Colon (tissue), 2 donors: ENCODE data around the gene MRAP2.
"Not testable (repeated sequence)": the region's sequence is repeated elsewhere in the genome, so short reads cannot be mapped to it uniquely, and the experiment has no call there.

Experiments used
- FAIRE-seq: peaks from 2 replicates; lab custom pipeline; 2012; peaks lifted over from hg19 to GRCh38; lab: Jason Lieb, UNC
- donor health status: control.
- donor health status: control.

The MRAP2 gene

GRCh38 chr6:84077645-84078044 lies 44.1 kb downstream of the MRAP2 start:
- no peak for FAIRE-seq

GRCh38 chr6:84078335-84078734 lies 44.8 kb downstream of the MRAP2 start:
- no peak for FAIRE-seq

GRCh38 chr6:84081222-84081621 lies 47.6 kb downstream of the MRAP2 start:
- FAIRE-seq: no peak

GRCh38 chr6:84082689-84083265 lies 49.2 kb downstream of the MRAP2 start:
- no peak for FAIRE-seq

- FAIRE-seq: not testable (repeated sequence)
Measured at GRCh38 chr6:84084705-84085104, 51.1 kb downstream of the MRAP2 start.

GRCh38 chr6:84086056-84086455 lies 52.5 kb downstream of the MRAP2 start:
- FAIRE-seq: no peak

- no peak for FAIRE-seq
Measured at GRCh38 chr6:84086545-84087429, 53.2 kb downstream of the MRAP2 start.

- FAIRE-seq: no peak
Measured at GRCh38 chr6:84089081-84089480, 55.5 kb downstream of the MRAP2 start.

GRCh38 chr6:84089552-84089951 lies 56.0 kb downstream of the MRAP2 start:
- FAIRE-seq: no peak

GRCh38 chr6:84093441-84094435 lies 60.2 kb downstream of the MRAP2 start:
- no peak for FAIRE-seq

- no peak for FAIRE-seq
Measured at GRCh38 chr6:84095156-84095555, 61.6 kb downstream of the MRAP2 start.

- FAIRE-seq: no peak
Measured at GRCh38 chr6:84103029-84103428, 69.5 kb downstream of the MRAP2 start.

GRCh38 chr6:84105215-84105924 lies 71.8 kb downstream of the MRAP2 start:
- not testable (repeated sequence) for FAIRE-seq

- no peak for FAIRE-seq
Measured at GRCh38 chr6:84107495-84107894, 73.9 kb downstream of the MRAP2 start.

GRCh38 chr6:84111351-84111750 lies 77.8 kb downstream of the MRAP2 start:
- not testable (repeated sequence) for FAIRE-seq

GRCh38 chr6:84114933-84115594 lies 81.5 kb downstream of the MRAP2 start:
- not testable (repeated sequence) for FAIRE-seq

GRCh38 chr6:84118191-84118590 lies 84.6 kb downstream of the MRAP2 start:
- FAIRE-seq: no peak

GRCh38 chr6:84119277-84119676 lies 85.7 kb downstream of the MRAP2 start:
- no peak for FAIRE-seq

- FAIRE-seq: no peak
Measured at GRCh38 chr6:84123186-84123585, 89.6 kb downstream of the MRAP2 start.

GRCh38 chr6:84129588-84129987 lies 96.0 kb downstream of the MRAP2 start:
- not testable (repeated sequence) for FAIRE-seq

GRCh38 chr6:84133385-84133784 lies 99.8 kb downstream of the MRAP2 start:
- FAIRE-seq: not testable (repeated sequence)
